HCT116 (cell line): ENCODE results near the gene TRPV4. TPM values are rescaled to one million over a fixed set of nuclear protein-coding genes. Genes with fewer than 3 reads are reported as not detected.
"Not testable (repeated sequence)": the region's sequence is repeated elsewhere in the genome, so short reads cannot be mapped to it uniquely, and the experiment has no call there.

Source experiments
- ATAC-seq: fragments of 200-7000 bp; cut with Tn5 transposase; 2 replicates; pipeline ENCODE4 v1.9.1; 2020; ENCODE audit warnings: mild to moderate bottlenecking, moderate library complexity
- BruUV-seq: library from RNA; stranded (reverse); fragments of 400-500 nt; replicated peaks from 2 replicates; lab custom pipeline; 2021; lab: Mats Ljungman, UMichigan
- CTCF ChIA-PET: fragments of 300-600 bp; sonication (Branson Sonifier 250); formaldehyde crosslinking; loops from one replicate; lab custom pipeline; 2021; ENCODE audit warnings: antibody characterized with exemption; lab: Charles Lee
- POLR2A ChIA-PET: fragments of 300-600, 350-600 bp; sonication (Branson Sonifier 250); formaldehyde crosslinking; loops from one replicate; lab custom pipeline; 2021; ENCODE audit warnings: antibody characterized with exemption; lab: Charles Lee
- RAD21 ChIA-PET, 2 experiments: fragments of 300-600 bp; sonication (Branson Sonifier 250); formaldehyde crosslinking; loops; one replicate each; lab custom pipeline; 2023; ENCODE audit warnings: low total read pairs in 2 of 2; ENCODE audit not compliant: uncharacterized antibody in 2 of 2, unreplicated experiment in 2 of 2, low non-redundant PET in 1 of 2; lab: Charles Lee
- DNase-seq: peaks from one replicate; pipeline ENCODE4 v3.0.0-alpha.2; 2010; ENCODE audit warnings: low read depth, low spot score
- H2AFZ ChIP-seq: fragments of 200-600 bp; shearing (Covaris generic), sonication (generic); 2 replicates; pipeline ENCODE4 v1.6.1; 2017; ENCODE audit warnings: low read depth, mixed run types, mixed read lengths, antibody characterized with exemption, low read length; ENCODE audit not compliant: poor library complexity, severe bottlenecking
- H3K27ac ChIP-seq: 2 replicates; pipeline ENCODE4 v1.5.1; 2012; ENCODE audit warnings: low read depth, low read length
- H3K27me3 ChIP-seq: fragments of 200-600 bp; sonication (generic); 2 replicates; pipeline ENCODE4 v1.6.1; 2016; ENCODE audit warnings: mixed run types, low read length, mixed read lengths; ENCODE audit not compliant: insufficient read depth
- H3K36me3 ChIP-seq, 2 experiments: fragments of 200-500 bp in 1 of 2; fragments of 200-600 bp in 1 of 2; sonication (Bioruptor generic) in 1 of 2; sonication (generic) in 1 of 2; 2 replicates each; pipeline versions ENCODE4 v1.5.1 to v1.6.1; 2014 to 2016; ENCODE audit warnings: low read length in 2 of 2, inconsistent platforms in 1 of 2, mixed read lengths in 1 of 2, mixed run types in 1 of 2; ENCODE audit not compliant: insufficient read depth in 2 of 2, control insufficient read depth in 1 of 2
- H3K4me1 ChIP-seq, 2 experiments: fragments of 200-600 bp in 1 of 2; sonication (generic) in 1 of 2; 2 replicates each; pipeline versions ENCODE4 v1.5.1 to v1.6.1; 2012 to 2017; ENCODE audit warnings: low read length in 2 of 2, inconsistent platforms in 1 of 2, mild to moderate bottlenecking in 1 of 2, mixed read lengths in 1 of 2, mixed run types in 1 of 2, moderate library complexity in 1 of 2; ENCODE audit not compliant: insufficient read depth in 2 of 2, control insufficient read depth in 1 of 2
- H3K4me2 ChIP-seq: fragments of 200-600 bp; sonication (generic); 2 replicates; pipeline ENCODE4 v1.6.1; 2017; ENCODE audit warnings: mixed run types, low read length, mixed read lengths
- H3K4me3 ChIP-seq, 2 experiments: fragments of 200-600 bp in 1 of 2; sonication (generic) in 1 of 2; replicated peaks in 1 of 2; 2 replicates each; pipeline ENCODE4 v1.5.1; 2011 to 2016; ENCODE audit warnings: low read length in 2 of 2, control low read depth in 1 of 2, low read depth in 1 of 2, mild to moderate bottlenecking in 1 of 2, mixed read lengths in 1 of 2, mixed run types in 1 of 2
- H3K79me2 ChIP-seq: fragments of 200-600 bp; sonication (generic); 2 replicates; pipeline ENCODE4 v1.6.1; 2017; ENCODE audit warnings: mild to moderate bottlenecking, mixed run types, low read length, moderate library complexity, mixed read lengths; ENCODE audit not compliant: insufficient read depth
- H3K9ac ChIP-seq: fragments of 200-600 bp; sonication (generic); 2 replicates; pipeline ENCODE4 v1.6.1; 2016; ENCODE audit warnings: low read length, mixed read lengths
- H3K9me2 ChIP-seq: fragments of 200-600 bp; sonication (generic), shearing (Covaris generic); 2 replicates; pipeline ENCODE4 v1.6.1; 2017; ENCODE audit warnings: mixed run types, mild to moderate bottlenecking, moderate library complexity; ENCODE audit not compliant: insufficient read depth
- H3K9me3 ChIP-seq, 2 experiments: fragments of 200-500 bp in 1 of 2; fragments of 200-600 bp in 1 of 2; sonication (Bioruptor generic) in 1 of 2; sonication (generic) in 1 of 2; 2 replicates each; pipeline ENCODE4 v1.6.1; 2014 to 2017; ENCODE audit warnings: low read length in 2 of 2, mixed read lengths in 2 of 2, inconsistent platforms in 1 of 2, low read depth in 1 of 2, mild to moderate bottlenecking in 1 of 2, mixed run types in 1 of 2, moderate library complexity in 1 of 2; ENCODE audit not compliant: control insufficient read depth in 1 of 2, insufficient read depth in 1 of 2
- H4K20me1 ChIP-seq: fragments of 200-600 bp; sonication (generic), shearing (Covaris generic); 2 replicates; pipeline ENCODE4 v1.6.1; 2017; ENCODE audit warnings: mixed run types, mild to moderate bottlenecking, moderate library complexity; ENCODE audit not compliant: insufficient read depth
- CEBPB ChIP-seq: IDR thresholded peaks from 2 replicates; pipeline ENCODE4 v1.6.1; 2012; ENCODE audit warnings: low read depth
- ELF1 ChIP-seq: IDR thresholded peaks from 2 replicates; pipeline ENCODE4 v1.6.1; 2012; ENCODE audit warnings: low read depth, borderline replicate concordance
- EZH2phosphoT487 ChIP-seq: fragments of 200-600 bp; IDR thresholded peaks from 2 replicates; pipeline ENCODE4 v1.6.1; 2018; ENCODE audit warnings: antibody characterized with exemption, borderline replicate concordance
- FOSL1 ChIP-seq: IDR thresholded peaks from 2 replicates; pipeline ENCODE4 v1.6.1; 2012; ENCODE audit warnings: low read depth
- POLR2A ChIP-seq: IDR thresholded peaks from 2 replicates; pipeline ENCODE4 v1.7.0; 2011; ENCODE audit warnings: borderline replicate concordance; ENCODE audit not compliant: insufficient read depth, insufficient read length; ENCODE audit errors: extremely low read depth
- POLR2AphosphoS5 ChIP-seq: IDR thresholded peaks from 2 replicates; pipeline ENCODE4 v1.6.1; 2011; ENCODE audit warnings: mild to moderate bottlenecking, low read depth, low read length, moderate library complexity
- RAD21 ChIP-seq: IDR thresholded peaks from 2 replicates; pipeline ENCODE4 v1.6.1; 2012; ENCODE audit warnings: low read depth, mild to moderate bottlenecking
- SIN3A ChIP-seq: IDR thresholded peaks from 2 replicates; pipeline ENCODE4 v1.6.1; 2012; ENCODE audit warnings: low read depth
- SP1 ChIP-seq: IDR thresholded peaks from 2 replicates; pipeline ENCODE4 v1.6.1; 2012; ENCODE audit warnings: low read depth
- SRF ChIP-seq: IDR thresholded peaks from 2 replicates; pipeline ENCODE4 v1.6.1; 2012; ENCODE audit warnings: low read depth
- TCF7L2 ChIP-seq: IDR thresholded peaks from 2 replicates; pipeline ENCODE4 v1.7.0; 2011; ENCODE audit warnings: borderline replicate concordance, inconsistent platforms; ENCODE audit not compliant: insufficient read depth, insufficient read length; ENCODE audit errors: extremely low read depth
- ZFX ChIP-seq: fragments of 450-650 bp; IDR thresholded peaks from 2 replicates; pipeline ENCODE4 v1.6.1; 2017
- intact Hi-C: fragments of 100-400 bp; cut with micrococcal nuclease; formaldehyde crosslinking; loops from 2 replicates; pipeline ENCODE4 v1.10.0; 2022
- total RNA-seq: library from RNA; stranded (reverse); gene quantifications from one replicate; pipeline ENCODE4 v1.2.1, GENCODE V29; 2021; ENCODE audit not compliant: unreplicated experiment
- TF ChIP-seq, protein P1 (sequence below): IDR thresholded peaks from 2 replicates; pipeline ENCODE4 v1.6.1; 2012
- TF ChIP-seq, protein P2 (sequence below): IDR thresholded peaks from 2 replicates; pipeline ENCODE4 v1.6.1; 2011; ENCODE audit warnings: mild to moderate bottlenecking, low read length, moderate library complexity; ENCODE audit not compliant: insufficient replicate concordance; ENCODE audit errors: extremely low read depth

The TRPV4 gene
- total RNA-seq, 1 experiment from 2014 or later = 0.54 TPM

DNA sequence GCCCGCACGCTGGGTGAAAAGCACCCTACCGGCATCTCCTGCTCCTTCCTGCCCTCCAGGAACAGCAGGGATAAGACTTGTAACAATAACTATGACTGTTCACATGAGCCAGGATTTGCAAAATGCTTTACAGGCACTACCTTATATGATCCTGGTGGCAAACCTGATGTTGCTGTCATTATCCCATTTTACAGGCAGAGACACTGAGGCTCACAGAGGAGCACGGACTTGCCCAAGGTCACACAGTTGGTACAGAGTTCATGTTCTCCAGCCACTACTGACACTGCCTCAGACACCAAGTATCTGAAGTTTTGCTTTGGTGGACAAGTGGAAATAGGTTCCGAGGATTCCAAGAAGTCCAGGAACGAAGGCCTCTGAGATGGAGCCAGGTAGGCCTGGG is 24.5 kb upstream of the TRPV4 start:
- TF ChIP-seq POLR2A (no peak), SIN3A (no peak), EZH2phosphoT487 (no peak)
- TF ChIP-seq, protein P1, sequence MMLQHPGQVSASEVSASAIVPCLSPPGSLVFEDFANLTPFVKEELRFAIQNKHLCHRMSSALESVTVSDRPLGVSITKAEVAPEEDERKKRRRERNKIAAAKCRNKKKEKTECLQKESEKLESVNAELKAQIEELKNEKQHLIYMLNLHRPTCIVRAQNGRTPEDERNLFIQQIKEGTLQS = no peak
- no peak overlapping the region for H3K4me3 ChIP-seq
- H3K9ac ChIP-seq = no peak overlapping the region
- no peak overlapping the region for H3K4me2 ChIP-seq
- ChIA-PET POLR2A (no interaction called here), RAD21 (no interaction called here), CTCF (interaction anchor here (2.3 kb wide), 1 partner anchor 12 kb away, joined by 10 read pairs; no protein-coding TSS in a partner anchor)
- no peaks in the 10 kb centered on the region for H3K9me2 ChIP-seq
- no peak for DNase-seq
- ATAC-seq = no peak
- H3K27ac ChIP-seq = no peak overlapping the region
- intact Hi-C loops = loop anchor here (10.0 kb wide), 1 partner anchor 577 kb away; no protein-coding TSS in a partner anchor
- no peak overlapping the region for H2AFZ ChIP-seq
- H4K20me1 ChIP-seq = no peaks in the 10 kb centered on the region
- no peaks in the 10 kb centered on the region for H3K36me3 ChIP-seq
- H3K27me3 ChIP-seq = no peaks in the 10 kb centered on the region
- H3K79me2 ChIP-seq = no peaks in the 10 kb centered on the region
- no peaks in the 10 kb centered on the region; a peak in 1 of 4 replicates for H3K4me1 ChIP-seq
- H3K9me3 ChIP-seq = no peaks in the 10 kb centered on the region
- no TSS peak for BruUV-seq

DNA sequence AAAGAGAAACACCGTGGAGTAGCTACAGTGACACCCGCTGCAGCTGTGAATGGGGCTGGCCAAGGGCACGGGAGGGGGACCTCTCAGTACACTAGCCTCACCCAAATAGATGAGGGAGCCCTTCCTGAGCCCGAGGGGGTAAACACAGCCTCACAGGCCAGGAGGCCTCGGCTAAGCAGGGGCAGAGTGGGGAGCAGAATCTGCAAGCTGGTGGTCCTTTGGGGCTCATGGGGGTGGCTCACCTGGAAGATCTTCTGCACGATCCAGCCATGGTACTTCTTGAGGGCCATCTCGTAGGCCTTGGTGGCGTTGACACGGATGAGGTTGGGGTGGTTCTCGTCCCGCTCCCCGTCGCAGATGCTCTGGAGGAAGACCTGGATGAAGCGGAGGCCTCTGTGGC is 22.2 kb upstream of the TRPV4 start:
- CTCF ChIA-PET = interaction anchor here (2.5 kb wide), 1 partner anchor 10 kb away, joined by 14 read pairs; no protein-coding TSS in a partner anchor
- H3K9me3 ChIP-seq = no peaks in the 10 kb centered on the region
- no peak overlapping the region for H3K9ac ChIP-seq
- intact Hi-C loops = loop anchor here (10.0 kb wide), 1 partner anchor 579 kb away; no protein-coding TSS in a partner anchor
- no peaks in the 10 kb centered on the region for H4K20me1 ChIP-seq
- no peaks in the 10 kb centered on the region for H3K79me2 ChIP-seq
- TF ChIP-seq TCF7L2 = no peak
- TF ChIP-seq, protein P2, sequence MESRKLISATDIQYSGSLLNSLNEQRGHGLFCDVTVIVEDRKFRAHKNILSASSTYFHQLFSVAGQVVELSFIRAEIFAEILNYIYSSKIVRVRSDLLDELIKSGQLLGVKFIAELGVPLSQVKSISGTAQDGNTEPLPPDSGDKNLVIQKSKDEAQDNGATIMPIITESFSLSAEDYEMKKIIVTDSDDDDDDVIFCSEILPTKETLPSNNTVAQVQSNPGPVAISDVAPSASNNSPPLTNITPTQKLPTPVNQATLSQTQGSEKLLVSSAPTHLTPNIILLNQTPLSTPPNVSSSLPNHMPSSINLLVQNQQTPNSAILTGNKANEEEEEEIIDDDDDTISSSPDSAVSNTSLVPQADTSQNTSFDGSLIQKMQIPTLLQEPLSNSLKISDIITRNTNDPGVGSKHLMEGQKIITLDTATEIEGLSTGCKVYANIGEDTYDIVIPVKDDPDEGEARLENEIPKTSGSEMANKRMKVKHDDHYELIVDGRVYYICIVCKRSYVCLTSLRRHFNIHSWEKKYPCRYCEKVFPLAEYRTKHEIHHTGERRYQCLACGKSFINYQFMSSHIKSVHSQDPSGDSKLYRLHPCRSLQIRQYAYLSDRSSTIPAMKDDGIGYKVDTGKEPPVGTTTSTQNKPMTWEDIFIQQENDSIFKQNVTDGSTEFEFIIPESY = no peak
- no peak for TF ChIP-seq FOSL1
- TF ChIP-seq SRF = no peak
- no peak for TF ChIP-seq ZFX
- TF ChIP-seq ELF1 = no peak
- TF ChIP-seq SP1 = no peak
- no peak for TF ChIP-seq CEBPB
- TF ChIP-seq POLR2AphosphoS5 = no peak
- TF ChIP-seq RAD21 = no peak
- H2AFZ ChIP-seq = no peak overlapping the region
- no peak for DNase-seq
- RAD21 ChIA-PET = no interaction called here
- no peak overlapping the region for H3K4me3 ChIP-seq
- no peaks in the 10 kb centered on the region for H3K27me3 ChIP-seq
- H3K36me3 ChIP-seq = no peaks in the 10 kb centered on the region
- ATAC-seq = no peak
- BruUV-seq = no TSS peak
- no peak overlapping the region for H3K4me2 ChIP-seq
- no peaks in the 10 kb centered on the region for H3K9me2 ChIP-seq
- POLR2A ChIA-PET = no interaction called here
- H3K27ac ChIP-seq = no peak overlapping the region
- H3K4me1 ChIP-seq = no peaks in the 10 kb centered on the region; a peak in 1 of 4 replicates

DNA sequence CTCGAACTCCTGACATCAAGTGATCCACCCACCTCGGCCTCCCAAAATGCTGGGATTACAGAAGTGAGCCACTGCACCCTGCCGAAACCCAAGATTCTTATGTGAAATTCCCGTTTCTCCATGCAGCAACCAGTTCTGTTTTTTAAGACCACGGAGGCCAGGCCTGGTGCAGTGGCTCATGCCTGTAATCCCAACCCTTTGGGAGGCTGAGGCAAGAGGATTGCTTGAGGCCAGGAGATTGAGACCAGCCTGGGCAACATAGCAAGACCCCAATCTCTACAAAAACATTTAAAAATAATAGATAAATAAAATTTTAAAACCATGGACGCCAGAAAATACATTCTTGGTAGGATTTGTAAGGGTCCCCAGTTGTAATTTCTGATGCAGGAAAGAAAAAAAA is 17.3 kb upstream of the TRPV4 start:
- ATAC-seq, H3K27me3 ChIP-seq, RAD21 ChIA-PET, H3K27ac ChIP-seq, BruUV-seq, H4K20me1 ChIP-seq, H3K9me2 ChIP-seq, POLR2A ChIA-PET, H3K9me3 ChIP-seq, H3K9ac ChIP-seq, H3K79me2 ChIP-seq, H3K36me3 ChIP-seq, DNase-seq, H3K4me2 ChIP-seq, H2AFZ ChIP-seq, H3K4me3 ChIP-seq, H3K4me1 ChIP-seq: not testable (repeated sequence)
- intact Hi-C loops = loop anchor here (5.0 to 10.0 kb wide), 3 partner anchors 187 to 584 kb away; no protein-coding TSS in a partner anchor
- CTCF ChIA-PET = interaction anchor here (0.9 kb wide), 1 partner anchor 16 kb away, joined by 3 read pairs; no protein-coding TSS in a partner anchor
